CD4-positive, alpha-beta T cell treated with Interleukin-21 for 1 hour (primary cell): ENCODE measurements around the gene IKZF1.

Experiments used
- DNase-seq: peaks from one replicate; pipeline ENCODE4 v3.0.0-alpha.2; 2020

IKZF1 gene

GRCh38 chr7:50304129-50304910 is at the start of gene IKZF1:
IKZF1 (plus strand) TSS chr7:50304716; CDS start chr7:50319062, 14,346 bp downstream.
- peak; percentile 66 for DNase-seq

DNA sequence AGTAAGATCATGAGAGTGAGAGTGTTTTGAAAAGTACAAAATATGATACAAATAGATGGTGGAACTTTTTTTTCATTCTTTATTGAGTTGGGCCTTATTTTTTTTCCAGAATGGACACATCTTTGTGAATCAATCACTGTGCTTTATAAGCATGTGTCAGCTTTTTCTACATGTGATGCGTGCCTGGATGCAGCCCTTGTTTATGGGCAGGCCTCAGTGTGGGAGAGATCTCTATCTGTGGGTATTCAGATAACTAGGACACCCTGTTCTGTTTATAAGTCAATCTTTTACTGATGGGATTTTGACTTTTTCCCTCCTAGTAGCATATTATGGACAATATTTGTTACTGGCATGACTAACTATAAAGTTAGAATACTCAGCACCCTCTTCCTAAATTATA is 42.9 kb upstream of the IKZF1 start:
- peak; percentile 50 for DNase-seq

DNA sequence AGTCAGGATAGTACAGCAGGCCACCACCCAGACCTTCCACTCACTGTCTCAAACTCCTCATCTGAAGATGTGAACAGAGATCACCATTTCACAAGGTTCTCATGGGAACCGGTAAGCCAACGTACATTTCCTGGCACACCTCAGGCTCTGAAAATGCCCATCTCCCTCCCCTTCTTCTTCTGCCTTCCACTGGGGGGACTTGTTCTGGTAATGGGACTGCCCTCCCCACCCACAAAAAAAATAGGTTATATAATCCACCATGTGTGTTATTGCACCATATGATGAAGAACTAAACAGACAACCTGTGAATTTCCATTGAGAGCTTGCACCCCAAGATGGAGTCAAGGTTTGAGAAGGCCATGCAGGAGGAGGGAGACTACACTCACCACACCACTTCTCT is 42.1 kb upstream of the IKZF1 start:
- peak; percentile 61 for DNase-seq

GRCh38 chr7:50262916-50263690 is 41.4 kb upstream of the IKZF1 start:
- no peak for DNase-seq

GRCh38 chr7:50264908-50265307 is 39.6 kb upstream of the IKZF1 start:
- peak; percentile 56 for DNase-seq

DNA sequence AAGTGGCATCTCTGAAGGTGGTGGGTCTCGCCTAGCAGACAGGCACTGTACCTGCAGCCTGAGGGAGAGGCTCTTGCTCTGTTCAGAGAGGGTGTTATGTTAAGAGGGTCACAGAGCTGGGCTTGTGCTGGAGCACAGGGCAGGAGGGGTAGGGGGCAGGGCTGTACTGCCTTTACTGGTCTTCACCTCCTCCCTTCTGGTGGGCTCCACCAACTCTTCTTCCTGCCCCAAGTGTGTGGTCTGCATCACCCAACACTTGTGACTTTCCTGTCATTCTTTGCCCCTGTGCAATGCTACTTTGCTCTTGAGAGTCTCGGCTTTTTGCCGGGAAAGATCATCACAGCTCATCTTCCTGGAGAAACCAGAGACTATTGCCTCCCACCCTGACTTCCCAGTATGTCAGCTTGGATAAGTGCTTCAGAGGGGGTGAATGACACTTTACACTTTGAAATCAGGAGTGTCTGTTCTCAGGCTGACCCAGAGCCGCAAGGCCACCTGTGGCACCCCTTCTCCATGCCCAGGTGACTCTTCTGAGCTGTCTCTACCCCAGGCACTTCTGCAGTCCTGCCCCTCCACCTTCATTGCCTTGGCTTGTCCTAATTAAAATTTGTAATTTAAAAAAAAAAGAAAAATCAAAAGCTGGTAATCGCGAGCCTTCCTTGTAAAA is 38.4 kb upstream of the IKZF1 start:
- DNase-seq: peak; percentile 35

DNA sequence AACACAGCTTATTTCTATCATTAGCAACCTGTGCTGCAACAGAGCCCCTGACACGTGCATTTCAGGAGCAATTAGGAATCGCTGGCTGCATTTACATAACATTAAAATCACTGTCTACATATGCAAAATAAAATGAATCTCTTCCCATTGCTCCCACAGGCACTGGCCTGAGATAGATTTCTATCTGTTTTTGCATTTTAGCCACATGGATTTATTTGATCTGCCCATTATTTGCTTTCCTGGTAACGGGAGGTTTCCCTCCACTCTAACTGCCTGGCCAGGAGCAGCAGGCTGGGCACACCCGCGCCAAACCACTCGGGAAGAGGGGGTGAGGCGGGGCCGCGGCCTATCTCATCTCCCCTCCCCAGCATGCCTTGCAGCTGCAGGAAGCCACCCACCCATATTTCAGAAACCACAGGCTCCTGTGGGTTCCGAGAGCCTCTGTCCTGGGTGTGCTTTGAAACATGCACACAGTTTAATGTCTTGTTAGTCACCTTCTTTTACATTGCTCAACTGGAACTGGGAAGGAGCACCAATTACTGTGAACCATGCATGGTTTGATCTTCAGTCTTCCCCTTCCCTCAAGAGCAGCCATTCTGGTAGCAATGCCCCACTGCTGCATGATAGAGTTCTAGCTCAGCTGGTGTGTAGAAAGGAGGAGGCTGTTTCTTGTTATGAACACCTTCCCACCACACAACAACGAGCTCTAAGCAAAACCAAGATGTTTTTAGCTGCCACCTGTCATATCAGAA is 37.7 kb upstream of the IKZF1 start:
- DNase-seq: peak; percentile 79

- no peak for DNase-seq
These were observed 36.9 kb upstream of the IKZF1 start for GRCh38 chr7:50267525-50268041.

GRCh38 chr7:50268223-50268622 is 36.3 kb upstream of the IKZF1 start:
- no peak for DNase-seq

DNA sequence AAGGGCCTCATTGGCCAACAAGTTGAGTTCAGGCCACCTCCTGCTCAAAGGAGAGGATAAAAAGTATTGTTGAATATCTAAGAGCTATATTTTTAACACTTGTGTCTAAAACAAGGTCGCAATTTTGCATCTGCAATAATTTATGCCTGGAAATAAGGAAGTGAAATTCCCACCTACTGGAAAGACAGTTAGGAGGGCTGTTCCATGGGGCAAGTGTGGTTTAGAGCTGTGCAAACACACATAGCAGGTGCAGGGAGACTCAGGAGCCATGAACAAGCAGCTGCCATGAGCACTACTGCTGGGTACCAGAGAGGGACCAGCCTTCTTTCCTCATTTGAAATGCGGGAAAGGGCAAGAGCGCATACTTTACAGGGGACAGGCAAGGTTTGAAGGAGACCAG is 35.5 kb upstream of the IKZF1 start:
- DNase-seq: no peak

DNA sequence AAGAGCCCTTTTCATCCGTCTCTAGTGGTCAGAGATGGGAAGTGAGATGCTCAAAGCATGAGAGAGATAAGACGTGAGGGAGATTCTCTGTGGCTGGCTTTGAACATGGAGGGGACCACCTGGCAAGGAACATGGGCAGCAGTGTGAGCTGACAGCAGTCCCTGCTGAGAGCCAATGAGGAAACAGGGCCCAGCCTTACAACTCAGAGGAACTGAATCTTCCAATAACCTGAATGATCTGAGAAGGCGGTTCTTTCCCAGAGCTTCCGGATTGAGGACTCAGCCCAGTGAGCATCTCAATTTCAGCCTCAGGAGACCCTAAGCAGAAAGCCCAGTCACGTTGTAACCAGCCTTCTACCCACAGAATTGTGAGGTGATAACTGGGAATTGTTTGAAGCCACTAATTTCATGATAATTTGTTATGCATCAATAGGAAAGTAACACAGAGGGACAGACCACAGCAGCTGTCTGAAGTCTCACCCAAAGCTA is 33.9 kb upstream of the IKZF1 start:
- DNase-seq: no peak

DNA sequence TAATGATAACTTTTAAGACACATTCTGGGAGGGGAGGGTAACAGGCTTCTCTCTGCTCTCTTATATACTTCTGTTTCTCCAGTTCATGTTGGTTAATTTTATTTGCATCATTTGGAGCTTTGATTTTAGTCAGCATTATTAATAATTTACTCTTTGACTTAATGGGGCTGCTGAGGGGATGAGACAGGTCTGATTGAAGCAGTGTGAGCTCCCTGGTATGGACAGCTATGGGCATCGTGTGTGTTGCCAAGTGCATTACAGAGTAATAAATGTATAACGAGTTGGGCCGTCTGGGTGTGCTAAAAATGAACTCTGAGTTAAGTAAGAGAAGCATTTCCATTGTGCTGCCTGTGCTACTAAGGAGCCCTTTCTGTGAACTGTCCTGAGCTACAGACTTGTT is 31.7 kb upstream of the IKZF1 start:
- DNase-seq: no peak

GRCh38 chr7:50273301-50273700 is 31.2 kb upstream of the IKZF1 start:
- DNase-seq: no peak

GRCh38 chr7:50273870-50274269 is 30.6 kb upstream of the IKZF1 start:
- no peak for DNase-seq

GRCh38 chr7:50274361-50274760 is 30.2 kb upstream of the IKZF1 start:
- DNase-seq: no peak

DNA sequence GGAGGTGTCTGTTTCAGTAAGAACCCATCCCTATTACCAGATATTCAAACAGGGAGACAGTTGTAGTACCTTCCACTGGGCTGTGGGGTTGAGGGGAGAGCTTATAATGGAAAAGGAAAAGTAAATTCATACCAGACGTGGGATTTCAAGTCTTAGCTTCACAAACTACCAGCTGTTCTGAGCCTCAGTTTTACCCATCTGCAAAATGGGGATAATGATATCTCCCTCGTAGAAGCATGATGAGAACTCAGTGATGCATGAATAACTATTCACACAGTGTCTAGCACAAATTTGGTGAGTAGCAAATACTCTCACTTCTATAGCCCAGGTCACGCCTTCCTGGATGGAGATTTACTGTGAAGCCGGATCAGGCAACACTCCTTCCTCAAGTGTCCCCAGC is 29.1 kb upstream of the IKZF1 start:
- DNase-seq: no peak

DNA sequence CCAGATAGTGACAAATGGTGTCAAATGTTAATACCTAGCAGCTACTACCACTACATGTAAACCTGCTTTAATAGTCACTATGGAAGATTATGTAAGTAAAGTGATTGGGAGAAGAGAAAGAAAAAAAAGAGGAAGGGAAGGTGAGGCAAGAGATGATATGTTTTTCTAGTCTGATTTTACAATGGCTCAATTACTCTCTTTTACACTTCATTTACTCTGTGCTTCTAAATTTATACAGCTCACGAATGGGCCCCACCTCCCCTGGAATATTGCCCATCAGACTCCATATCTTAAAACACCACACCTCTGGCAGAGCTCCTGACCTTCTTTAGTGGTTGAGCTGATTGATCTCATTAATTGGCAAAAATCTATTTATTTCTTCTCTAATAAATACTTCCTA is 28.0 kb upstream of the IKZF1 start:
- DNase-seq: no peak

DNA sequence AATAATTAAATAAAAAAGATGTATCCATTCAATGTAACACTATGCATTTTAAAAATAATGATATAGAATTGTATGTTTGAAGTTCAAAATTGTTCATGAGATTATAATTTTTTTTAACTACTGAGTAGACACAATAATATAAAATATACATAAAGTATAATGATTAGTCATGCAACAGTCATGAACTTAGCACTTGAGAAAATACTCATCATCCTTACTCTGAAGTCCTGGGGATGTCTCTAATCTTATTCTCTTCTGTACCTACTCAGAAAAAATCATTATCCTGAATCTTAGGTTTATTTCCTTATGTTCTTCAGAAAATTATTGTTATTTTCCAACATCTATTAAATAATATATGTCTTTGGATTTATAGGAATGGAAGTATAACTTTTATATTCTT is 26.4 kb upstream of the IKZF1 start:
- DNase-seq: no peak

GRCh38 chr7:50281680-50282445 is 22.7 kb upstream of the IKZF1 start:
- peak; percentile 28 for DNase-seq

DNA sequence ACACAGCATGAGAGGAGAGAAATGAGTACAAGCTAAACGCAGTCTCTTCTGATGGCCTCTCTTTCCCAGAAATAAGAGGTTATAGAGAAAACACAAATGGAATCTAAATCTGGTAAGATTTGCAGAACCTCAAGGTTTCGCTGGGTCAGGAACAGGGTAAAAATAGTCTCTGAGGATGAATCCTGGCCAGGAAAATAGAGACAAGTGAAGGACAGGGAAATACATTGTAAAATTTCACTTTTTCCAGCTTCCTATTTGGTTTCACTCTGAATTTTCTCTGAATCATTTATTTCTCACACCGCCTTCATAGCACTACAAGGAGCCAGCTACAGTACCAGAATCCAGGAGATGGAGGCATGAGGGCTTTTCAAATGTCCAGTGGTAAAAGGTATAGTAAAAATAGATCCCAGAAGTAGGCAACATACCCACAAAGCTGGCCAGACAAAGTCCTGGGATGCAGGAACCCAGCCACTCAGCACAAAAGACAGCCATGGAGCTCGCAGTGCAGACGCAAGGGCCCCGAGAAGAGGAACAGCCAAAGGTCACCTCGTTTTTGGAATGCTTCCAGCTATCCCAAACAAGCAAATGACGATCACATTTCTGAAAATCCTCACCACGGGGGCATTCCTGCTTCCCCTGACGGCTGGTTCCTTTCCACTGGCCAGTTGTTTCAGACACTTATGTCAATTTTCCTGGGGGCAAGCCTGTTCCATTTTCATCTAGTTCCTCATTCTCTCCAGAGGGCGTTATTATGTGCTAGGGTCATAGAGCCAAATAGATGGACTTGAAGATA is 21.5 kb upstream of the IKZF1 start:
- no peak for DNase-seq

GRCh38 chr7:50283731-50284130 is 20.8 kb upstream of the IKZF1 start:
- no peak for DNase-seq
